ENCODE results near the gene PRELID1.

PRELID1 gene

DNA sequence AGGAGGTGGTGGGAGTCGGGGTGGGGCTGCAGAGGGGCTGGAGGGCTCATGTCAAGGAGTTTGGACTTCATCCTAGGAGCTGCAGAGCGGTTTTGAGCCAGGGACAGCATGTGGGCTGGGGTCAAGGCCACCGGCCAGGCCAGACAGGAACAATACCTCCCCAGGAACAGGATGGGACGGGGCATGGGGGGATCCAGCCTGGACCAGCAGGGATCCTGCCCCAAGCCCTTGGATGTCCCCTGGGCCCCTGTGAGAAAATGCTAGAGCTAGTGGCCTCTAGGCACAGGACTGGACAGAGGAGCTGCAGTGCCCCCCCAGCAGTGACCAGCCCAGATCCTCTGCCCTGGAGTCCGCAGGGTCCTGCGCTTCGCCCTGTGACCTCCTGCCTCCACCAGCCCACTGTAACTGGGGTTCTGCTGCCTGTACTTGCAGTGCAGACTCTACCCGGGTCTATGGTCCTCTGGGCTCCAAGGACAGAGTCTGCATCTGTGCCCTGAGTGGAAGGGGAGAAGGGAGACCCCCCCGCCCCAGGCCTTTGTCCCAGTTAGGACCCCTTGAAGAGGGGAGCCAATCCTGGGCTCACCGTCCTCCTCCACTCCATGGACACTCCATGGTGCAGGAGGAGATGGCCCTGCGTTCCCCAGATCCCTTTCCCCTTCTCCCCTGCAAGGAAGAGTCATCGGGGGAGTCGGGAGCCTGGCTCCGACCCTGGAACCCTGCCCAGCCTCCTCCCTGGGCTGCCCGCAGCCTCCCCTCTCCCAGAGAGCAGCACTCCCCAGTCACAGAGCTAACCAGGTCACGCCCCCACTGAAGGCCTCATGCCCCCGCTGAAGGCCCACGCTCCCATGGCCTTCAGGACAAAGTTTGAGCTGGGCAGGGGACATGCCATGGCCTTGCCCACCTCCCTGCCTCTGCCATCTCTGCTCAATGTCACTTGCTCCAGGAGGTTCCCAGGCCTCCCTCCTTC is 11.1 kb downstream of the PRELID1 start:
- no peak for DNase-seq

GRCh38 chr5:177315411-177315810 is 11.8 kb downstream of the PRELID1 start:
- DNase-seq = no peak

GRCh38 chr5:177316005-177316404 is 12.4 kb downstream of the PRELID1 start:
- DNase-seq = no peak

DNA sequence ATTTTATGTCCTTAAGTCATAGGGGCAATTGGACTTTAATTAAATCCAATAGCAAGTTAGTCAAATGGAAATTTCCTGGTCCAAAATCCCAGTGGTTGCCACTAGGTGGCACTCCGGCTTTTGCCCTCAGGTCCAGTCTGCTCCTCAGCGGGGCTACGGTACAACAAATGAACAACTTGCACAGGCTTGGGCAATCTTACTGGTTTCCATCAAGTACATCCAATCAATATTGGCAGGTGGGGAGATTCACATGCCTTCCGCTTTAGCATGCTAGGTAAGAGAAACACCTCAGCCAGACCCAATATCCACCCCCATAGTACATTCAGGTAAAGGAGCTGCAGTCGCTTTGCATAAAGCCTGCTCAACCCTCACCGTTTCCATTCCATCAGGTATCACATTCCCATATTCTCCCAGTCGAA is 14.4 kb downstream of the PRELID1 start:
- peak; percentile 81 for DNase-seq

GRCh38 chr5:177319913-177320588 is 16.5 kb downstream of the PRELID1 start:
- DNase-seq = no peak

DNA sequence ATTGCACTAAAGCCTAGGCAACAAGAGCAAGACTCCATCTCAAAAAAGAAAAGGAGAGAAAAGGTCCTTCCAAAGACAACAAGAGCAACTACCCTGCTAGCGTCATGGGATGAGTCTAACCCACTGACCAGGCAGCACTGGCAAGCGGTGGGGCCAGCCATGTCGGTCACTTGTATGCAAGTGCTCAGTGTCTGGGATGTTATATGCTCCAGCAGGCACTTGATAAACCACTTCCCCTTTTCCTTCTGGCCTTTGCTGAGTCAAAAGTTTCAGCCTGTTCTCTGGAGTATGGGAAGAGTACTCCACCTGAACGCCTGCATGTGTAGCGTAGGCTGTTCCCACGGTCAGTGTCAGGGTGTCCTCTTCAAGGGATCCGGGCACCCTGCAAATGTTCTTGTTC is 17.3 kb downstream of the PRELID1 start:
- no peak for DNase-seq

GRCh38 chr5:177325868-177326381 is 22.3 kb downstream of the PRELID1 start:
- DNase-seq = no peak

DNA sequence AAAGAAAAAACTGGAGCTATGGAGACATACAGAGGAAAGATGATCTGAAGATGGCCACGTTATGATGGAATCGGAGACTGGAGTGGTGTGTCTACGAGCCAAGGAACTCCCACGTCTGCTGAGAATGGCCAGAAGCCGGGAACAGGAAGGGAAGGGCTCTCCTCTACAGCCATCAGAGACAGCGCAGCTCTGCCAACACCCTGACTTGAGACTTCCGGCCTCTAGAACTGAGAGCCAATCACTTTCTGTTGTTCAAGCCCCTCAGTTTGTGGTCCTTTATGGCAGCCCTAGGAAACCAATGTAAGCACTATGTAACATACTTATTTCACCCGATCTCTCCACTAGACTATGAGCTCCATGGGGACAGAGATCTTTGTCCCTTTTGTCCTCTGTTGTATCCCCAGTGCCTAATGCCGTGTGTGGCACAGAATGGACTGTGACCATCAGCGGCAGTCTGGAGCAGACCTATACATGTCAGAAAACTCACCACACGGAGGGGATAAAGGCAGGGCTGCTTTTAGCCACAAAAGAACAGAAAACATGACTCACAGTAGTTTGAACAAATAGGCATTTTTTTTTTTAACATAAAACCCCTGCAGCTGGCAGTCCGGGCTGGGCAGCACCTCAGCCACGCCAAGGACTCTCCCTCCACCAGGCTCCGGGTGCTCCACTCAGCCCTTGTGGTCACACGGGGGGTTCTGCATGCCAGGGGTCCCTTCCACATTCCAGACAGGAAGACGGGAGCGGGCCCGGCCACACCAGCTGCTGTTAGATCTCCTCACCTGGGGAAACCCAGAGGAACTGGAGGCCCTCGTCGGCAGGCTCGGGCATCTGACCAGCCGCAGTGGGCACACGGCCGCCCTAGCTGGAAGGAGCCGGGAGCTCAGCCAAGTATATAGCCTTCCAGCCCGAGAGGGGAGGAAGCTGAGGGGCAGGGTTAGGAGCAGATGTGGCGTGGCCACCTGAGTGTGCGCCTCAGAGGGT is 24.2 kb downstream of the PRELID1 start:
- DNase-seq = no peak

DNA sequence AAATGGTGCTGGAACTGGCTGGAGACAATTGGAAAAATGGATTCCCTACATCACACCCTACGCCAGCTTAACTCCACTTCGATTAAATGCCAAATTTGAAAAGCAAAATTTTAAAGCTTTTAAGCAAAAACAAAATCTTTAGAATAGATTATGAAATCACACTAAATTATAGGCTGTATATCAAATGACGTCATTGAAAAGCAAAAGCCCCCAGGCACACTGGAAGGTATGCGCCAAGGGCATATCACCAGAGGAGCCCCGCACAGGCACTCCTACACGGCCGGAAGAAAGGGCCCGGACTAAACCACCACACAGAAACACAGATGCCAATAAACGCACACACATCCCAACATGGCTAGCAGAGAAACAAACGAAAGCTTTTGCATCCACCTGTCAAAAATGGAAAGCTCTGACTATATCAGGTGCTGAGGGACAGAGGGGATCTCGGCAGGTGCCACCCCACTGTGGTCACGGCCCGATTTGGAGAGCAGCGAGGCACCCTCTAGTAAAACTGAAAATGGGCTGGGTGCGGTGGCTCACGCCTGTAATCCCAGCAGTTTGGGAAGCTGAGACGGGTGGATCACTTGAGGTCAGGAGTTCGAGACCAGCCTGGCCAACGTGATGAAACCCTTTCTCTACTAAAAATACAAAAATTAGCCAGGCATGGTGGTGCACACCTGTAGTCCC is 25.1 kb downstream of the PRELID1 start:
- no peak for DNase-seq

DNA sequence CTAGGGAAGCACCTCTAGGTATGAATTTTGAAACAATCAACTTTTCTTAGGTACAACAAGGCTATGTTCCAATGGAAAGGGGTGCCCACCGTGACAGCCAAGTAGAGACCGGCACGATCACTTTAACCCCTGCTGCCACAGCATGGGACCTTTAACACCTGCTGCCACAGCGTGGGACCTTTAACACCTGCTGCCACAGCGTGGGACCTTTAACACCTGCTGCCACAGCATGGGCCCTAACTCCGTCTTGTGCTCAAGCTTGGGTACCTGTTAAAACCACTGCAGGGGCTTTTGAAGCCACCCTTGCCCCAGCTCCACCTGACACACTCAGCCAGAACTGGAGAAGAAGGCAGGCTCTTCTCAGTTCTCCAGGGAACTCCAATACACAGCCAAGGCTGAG is 26.3 kb downstream of the PRELID1 start:
- DNase-seq = no peak

DNA sequence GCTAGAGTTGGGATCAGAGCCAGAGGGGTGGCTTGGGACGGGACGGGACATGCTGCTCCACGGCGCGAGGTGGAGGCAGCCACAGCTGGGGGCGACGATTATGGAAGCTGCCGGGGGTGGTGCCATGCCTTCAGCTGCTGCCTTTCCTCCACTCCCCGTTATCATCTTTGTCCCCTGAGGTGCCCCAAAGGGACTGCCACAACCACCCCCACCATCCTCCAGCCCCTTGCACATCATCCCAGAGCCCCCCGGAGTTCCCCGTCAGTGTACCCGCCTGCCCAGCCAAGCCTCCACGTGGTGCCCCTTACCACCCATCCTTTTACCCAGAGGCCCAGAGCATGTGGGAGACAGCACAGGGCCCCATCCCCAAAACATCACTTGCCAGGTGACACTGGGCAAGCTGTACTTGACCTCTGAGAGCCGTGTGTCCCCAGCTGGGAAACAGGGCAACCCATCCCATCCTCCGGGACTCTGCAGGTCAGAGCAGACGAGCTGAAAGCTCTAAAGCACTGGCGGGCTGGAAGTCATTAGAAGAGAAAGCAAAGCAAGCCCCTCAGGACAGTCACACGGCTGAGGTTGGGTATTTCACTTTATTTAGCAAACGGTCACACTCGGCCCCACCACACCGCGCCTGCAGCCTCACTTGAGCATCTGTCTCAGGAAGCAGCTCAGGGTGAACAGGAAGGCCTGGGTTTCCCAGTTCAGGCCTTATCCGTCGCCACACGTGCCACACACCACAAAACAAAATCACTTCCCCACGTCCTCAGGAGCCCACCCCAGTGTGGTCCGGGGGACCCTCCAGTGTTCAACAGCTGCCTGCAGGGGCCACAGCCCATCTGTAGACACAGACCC is 27.6 kb downstream of the PRELID1 start:
- no peak for DNase-seq

GRCh38 chr5:177332031-177332895 is 28.7 kb downstream of the PRELID1 start:
- DNase-seq = no peak

- no peak for DNase-seq
Measured at GRCh38 chr5:177332896-177333260, 29.3 kb downstream of the PRELID1 start.

GRCh38 chr5:177333420-177334154 is 30.0 kb downstream of the PRELID1 start:
- DNase-seq = no peak

- DNase-seq = no peak
Measured at GRCh38 chr5:177334155-177334551, 30.6 kb downstream of the PRELID1 start.

DNA sequence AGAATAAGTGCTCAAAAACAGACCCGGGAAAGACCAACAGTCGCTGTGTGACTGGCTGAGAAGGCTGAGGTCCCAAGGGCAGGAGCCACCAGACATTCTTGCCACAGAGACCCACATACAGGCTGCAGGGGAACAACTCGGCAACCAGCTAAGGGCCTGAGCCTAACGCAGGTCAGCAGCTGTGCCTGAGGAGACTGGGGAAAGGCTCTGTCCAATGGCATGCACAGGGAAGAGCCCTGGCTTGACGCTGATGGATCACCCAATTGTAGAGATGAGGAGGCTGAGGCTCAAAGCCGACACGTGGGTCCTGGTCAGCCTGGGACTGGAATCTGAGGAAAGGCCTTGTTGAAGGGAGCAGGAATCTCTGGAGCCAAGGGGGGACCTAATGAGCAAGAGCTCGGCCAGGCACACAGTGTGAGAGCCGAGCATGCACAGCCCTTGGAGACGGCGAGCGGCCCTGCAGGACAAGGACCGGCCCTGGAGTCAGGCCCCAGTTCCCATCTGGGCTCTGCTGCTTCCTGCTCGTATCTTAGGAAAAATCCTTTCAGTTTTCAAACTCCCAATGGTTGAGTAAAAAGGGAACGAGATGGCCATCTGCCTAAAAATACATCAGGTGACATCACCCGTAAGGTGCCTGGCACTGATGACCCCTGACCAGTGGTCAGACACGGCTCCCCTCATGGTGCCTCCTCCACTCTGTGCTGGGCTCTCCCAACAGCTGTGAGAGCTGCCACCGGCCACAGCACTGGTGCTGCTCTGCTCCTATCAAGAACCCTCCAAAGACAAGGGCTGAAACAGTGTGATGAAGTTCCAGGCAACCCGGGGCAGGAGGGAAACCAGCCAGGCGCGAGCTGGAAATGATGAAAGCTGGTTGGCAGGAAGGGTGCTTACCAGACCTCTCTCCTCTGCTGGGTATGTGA is 31.4 kb downstream of the PRELID1 start:
- DNase-seq = no peak

- DNase-seq = no peak
Measured at GRCh38 chr5:177335701-177336065, 32.1 kb downstream of the PRELID1 start.

DNA sequence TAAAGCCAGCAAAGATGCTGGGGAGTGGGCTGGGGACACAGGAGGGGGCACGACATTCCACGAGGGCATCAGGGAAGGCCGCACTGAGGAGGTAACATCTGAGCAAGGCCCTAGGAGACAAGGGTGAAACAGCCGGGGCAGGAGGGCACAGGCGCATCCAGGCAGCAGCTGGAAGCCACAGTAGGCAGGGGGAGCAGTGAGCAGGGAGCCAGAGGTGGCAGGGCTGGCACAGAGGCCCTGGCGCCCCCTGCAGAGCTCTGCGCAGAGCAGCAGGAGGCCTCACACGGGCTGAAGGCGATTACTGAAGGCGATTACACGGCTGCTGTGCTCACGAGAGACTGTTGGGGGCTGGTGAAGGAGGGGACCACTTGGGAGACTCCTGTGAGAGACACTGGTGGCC is 32.5 kb downstream of the PRELID1 start:
- no peak for DNase-seq

Data from stimulated activated CD4-positive, alpha-beta T cell treated with anti-CD3 and anti-CD28 coated beads, Interleukin-4, amount 100 ng/mL, for 24 hours (primary cell).